ENCODE measurements around the gene SHISA7.
A peak's percentile ranks its signal among the peaks of the same experiment; 100 is the strongest.
"Not testable (repeated sequence)": the region's sequence is repeated elsewhere in the genome, so short reads cannot be mapped to it uniquely, and the experiment has no call there.

The SHISA7 gene

DNA sequence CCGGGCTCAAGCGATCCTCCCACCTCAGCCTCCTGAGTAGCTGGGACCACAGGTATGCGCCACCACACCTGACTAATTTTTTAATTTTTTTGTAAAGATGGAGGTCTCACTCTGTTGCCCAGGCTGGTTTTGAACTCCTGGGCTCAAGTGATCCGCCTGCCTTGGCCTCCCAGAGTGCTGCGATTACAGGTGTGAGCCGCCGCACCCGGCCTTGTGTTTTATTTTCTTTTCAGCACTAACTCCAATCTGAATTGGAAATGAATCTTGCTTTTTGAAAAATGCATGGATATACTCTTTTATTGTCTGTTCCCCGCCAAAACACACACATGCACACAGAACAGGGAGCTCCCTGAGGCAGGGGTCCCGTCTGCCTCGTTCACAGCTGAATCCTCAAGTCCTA is 19.6 kb upstream of the SHISA7 start:
- no peak for DNase-seq

DNA sequence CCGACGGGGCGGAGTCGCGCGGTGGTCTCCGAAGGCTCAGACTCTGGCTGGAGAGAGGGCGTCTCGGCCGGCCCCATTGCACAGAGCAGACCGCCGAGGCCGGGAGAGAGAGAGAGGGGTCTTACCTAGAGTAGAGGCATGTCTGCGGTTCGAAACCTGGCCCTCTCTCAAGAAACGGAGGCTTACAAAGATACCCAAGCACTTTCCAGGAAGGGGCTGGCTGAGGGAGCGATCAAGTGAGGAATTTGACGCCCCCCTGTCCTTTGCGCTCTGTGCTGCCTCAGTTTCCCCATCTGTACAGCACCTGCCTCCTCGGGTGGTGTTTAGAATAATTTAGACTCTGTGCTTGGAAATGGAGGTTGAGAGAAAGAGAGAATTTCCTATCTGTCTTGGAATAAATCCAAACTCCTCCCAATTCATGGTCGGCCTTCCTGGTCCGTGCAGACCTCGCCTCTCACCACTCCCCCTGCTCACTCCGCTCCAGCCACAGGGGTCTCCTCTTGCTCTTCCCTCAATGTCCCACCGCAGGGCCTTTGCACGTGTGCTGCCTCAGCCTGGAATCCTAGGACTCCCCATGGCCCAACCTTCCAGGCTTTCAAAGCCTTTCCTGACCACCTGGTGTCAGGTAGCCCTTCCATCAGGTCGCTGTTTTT is 19.0 kb upstream of the SHISA7 start:
- peak; percentile 37 to 42 (median 38) for DNase-seq

DNA sequence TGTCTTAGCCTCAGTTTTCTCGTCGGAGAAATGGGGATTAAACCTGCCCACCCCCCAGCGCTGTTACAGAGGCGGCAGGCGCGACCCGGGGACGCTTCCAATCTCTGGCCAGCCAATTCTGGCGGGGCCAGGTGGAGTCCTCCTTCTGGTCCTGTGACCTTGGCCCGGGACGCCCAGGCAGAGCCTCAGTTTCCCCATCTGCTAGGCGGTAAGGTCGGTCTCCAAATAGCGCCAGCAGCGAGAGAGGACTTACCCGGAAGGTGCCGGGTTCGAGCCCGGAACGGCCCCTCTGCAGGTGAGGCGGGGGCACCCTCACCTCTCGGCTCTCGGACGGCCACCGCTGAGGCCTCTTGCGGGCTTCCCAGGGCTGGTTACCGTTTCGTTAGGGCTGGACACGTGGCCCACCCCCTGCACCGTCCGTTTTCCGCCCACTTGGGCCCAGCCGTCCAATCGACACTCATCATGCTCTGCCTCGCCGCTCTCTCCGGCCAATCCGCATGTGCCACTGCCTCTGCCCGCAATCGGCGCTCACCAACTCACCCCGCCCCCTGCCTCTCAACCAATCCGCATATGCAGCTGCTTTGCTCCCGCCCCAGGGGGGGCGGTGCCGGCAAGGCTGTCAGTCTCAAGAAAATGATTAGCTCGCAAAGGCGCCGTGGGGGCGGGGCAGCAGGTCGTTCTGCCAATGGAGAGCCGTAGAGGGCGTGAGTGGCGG is 18.3 kb upstream of the SHISA7 start, which contains the start of gene ISOC2:
TSS of gene ISOC2 (minus strand) at position 384 of the 715 bp plus-strand sequence. CDS start 5,156 bp downstream, outside the sequence.
- DNase-seq = peak; percentile 100

GRCh38 chr19:55460670-55461258 is 17.7 kb upstream of the SHISA7 start:
- peak; percentile 63 to 78 (median 69) for DNase-seq

DNA sequence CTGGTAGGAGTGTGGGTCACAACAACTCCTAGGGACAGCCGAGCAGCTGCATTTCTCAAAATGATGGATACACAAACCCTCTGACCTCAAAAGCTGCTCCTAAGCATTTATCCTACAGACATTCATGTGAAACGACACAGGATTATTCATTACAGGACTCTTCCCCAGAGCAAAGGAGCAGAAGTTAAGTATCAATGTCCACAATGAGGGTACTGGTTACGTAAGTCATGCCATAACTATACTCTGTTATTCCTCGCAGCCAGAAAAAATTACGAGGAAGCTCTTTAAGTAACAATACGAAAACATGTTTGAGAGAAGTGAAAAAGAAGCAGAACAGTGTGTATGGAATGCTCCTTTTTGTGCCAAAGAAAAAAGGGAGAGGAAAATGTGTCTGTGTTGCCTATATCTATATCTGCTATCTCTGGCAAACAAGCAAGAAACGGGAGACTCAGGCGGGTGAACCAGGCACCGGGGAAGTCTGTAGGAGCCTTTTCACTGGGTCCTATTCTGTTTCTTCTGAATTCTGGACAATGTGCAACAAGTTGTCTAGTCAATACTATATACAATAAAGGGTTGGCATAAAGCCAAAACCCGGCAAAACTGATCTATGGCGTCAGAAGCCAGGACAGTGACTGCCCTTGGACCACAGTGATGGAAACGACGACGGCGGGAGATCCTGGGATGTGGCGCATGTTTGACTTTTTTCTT is 17.0 kb upstream of the SHISA7 start:
- DNase-seq = no peak

GRCh38 chr19:55459551-55459949 is 16.4 kb upstream of the SHISA7 start:
- no peak for DNase-seq

GRCh38 chr19:55457683-55458457 is 14.8 kb upstream of the SHISA7 start:
- DNase-seq = no peak

DNA sequence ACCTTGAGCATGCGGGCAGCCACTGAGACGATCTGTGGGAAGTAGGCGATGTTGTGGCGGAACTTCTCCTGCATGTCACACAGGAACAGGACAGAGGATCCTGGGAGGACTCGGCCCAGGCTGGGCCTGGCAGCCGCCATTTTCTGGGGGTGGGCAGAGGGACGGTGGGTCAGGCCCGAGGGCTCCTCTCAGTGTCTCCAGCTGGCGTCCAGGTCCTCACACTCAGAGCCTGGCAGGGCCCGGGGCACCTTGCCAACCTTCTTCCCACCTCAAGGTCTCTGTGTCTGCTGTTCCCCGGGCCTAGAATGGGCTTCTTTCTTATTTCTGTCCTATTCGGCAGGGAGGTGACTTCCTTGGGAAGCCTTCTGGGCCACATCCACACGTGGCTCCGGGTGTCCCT is 13.2 kb upstream of the SHISA7 start:
- no peak for DNase-seq

GRCh38 chr19:55455576-55456235 is 12.6 kb upstream of the SHISA7 start:
- DNase-seq = no peak

- peak; percentile 60 to 78 (median 65) for DNase-seq
Measured at GRCh38 chr19:55454787-55455243, 11.7 kb upstream of the SHISA7 start.

GRCh38 chr19:55453511-55454260 is 10.6 kb upstream of the SHISA7 start:
- no peak for DNase-seq

DNA sequence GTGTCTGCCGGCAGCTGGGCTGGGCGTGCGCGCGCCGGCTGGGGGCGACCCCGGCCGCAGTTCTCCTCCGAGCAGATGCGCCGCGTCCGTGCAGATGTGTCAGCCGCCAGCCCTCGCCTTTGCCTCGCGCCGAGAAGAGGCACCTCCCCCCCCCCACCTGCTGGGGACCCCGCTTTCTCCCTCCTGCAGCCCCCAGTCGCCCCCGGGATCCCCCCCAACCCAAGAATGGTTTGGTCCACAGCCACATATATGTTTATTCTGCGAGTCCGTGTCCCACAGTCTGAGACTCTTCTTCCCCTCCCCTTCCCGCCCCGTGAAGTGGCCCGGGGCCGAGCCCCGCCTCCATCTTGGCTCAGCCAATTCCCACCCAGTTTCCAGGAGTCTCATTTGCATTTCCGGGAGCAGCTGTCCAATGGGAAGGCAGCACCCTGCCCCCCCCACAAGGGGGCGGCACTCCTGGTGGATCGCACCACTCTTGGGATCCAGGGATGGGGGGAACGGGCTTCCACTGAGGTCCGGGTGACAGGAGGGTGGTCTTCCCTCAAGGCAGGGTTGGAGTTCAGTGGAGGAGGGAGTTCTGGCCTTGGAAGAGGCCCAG is 9.7 kb upstream of the SHISA7 start:
- peak; percentile 41 to 66 (median 62) for DNase-seq

GRCh38 chr19:55451965-55452748 is 9.1 kb upstream of the SHISA7 start:
- no peak for DNase-seq

GRCh38 chr19:55451163-55451964 is 8.3 kb upstream of the SHISA7 start:
- DNase-seq = no peak

DNA sequence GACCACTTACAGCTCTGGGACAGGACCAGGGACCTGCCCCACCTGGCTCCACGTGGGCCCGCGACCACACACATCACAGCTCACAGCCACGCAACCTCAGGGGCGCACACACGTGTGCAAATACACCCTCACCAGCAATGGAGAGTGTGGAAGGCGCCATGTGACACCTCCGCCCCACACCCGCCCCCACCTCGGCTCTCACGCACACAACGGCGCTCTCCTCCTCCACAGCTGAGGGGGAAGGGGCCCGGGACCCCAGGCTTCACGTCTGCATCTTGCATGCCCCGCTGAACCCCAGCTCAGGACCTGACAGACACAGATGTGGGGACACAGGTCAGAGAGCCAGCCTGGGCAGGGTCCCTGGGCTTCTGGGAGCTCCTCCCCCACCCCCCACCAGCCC is 6.4 kb upstream of the SHISA7 start:
- no peak for DNase-seq

- DNase-seq = not testable (repeated sequence)
Measured at GRCh38 chr19:55448175-55448490, 5.0 kb upstream of the SHISA7 start.

- no peak for DNase-seq
Measured at GRCh38 chr19:55447421-55448174, 4.5 kb upstream of the SHISA7 start.

- DNase-seq = no peak
Measured at GRCh38 chr19:55446060-55446459, 3.0 kb upstream of the SHISA7 start.
